ENCODE results near the gene PRIM1. TPM values are rescaled to one million over a fixed set of nuclear protein-coding genes. Genes with fewer than 3 reads are reported as not detected.
A peak's percentile ranks its signal among the peaks of the same experiment; 100 is the strongest.

The PRIM1 gene
- total and polyA plus RNA-seq, 12 donors = 0.78 to 9.1 (median 4.3) TPM

DNA sequence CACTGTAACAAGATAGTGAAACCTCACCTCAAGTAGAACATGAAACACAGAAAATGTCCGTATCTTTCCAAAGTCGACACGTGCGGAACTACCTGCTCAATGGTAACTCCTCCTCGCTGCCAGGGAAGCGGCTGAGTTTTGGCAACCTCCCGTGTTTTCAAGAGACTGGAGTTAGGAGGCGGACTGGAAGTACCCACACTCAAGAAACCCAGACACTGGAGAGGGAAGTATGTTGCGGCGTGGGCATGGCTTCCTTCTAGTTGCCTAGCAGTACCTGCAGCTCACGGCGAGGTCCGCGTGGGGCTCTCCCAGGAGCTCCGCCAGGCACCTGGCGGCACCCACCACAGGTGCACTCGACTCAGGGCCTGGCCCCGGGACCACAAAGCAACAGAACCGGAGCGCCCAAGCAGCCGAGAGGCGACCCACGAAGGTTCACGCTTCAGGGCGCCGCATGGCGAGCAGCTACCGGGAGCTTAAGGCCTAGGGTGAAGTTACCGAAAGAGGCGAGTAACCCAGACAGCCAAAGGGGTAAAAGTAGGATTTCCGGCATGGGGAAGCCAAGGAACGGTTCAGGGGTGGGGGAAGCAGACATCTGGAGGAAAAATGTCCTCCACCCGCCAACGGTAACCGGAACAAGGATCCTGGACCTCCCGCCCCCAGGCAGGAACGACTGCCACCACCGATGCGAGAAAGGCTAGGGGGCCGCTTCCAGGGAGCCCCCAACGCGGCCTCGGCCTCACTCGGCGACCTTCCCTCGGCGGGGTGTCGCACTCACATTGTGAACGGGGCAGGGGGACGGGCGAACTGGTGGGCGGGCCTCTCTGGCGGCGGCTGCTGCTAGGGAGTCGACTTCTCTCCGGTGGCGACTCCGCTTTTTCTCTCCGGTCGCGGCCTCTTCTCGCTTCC lies 64.6 kb downstream of the PRIM1 start:
- intact Hi-C loops (cut with DNase I) = loop anchor here in 1 of 2 donors (5.0 kb wide), 1 partner anchor 55 kb away; the partner anchor contains the start of gene BAZ2A
- Histone ChIP-seq H3K4me3 (peak overlapping the region; percentile 6 to 95 (median 90)), H3K27me3 (no peaks in the 10 kb centered on the region), H3K9me3 (replicated peaks in 1 of 3) (no peaks in the 10 kb centered on the region), H3K27ac (peak overlapping the region; percentile 92 to 100 (median 99)), H3K36me3 (replicated peaks in 1 of 2) (no peaks in the 10 kb centered on the region), H3K4me1 (replicated peaks in 1 of 2) (peaks cover 31 to 39% of the 10 kb centered on the region in 2 donors)
- DNase-seq = peak; percentile 60 to 83 (median 69)
- TF ChIP-seq POLR2A (IDR thresholded peaks at IDR 0.05) = peak in 1 of 2 donors; percentile 31
- peak in 1 of 6 experiments; percentile 2 for TF ChIP-seq CTCF (IDR thresholded peaks at IDR 0.05)
- 0 to 1% (median 0%) methylated on average over 21 to 62 of the region's 62 CpGs for WGBS, 4 donors

GRCh38 chr12:56684745-56685359 lies 67.3 kb downstream of the PRIM1 start:
- Histone ChIP-seq H3K4me3 (peak overlapping the region in 1 of 4 donors; percentile 94), H3K27ac (peak overlapping the region; percentile 46 to 100 (median 53)), H3K27me3 (no peaks in the 10 kb centered on the region), H3K9me3 (replicated peaks in 1 of 3) (no peaks in the 10 kb centered on the region), H3K36me3 (replicated peaks in 1 of 2) (peaks cover 0 to 9% of the 10 kb centered on the region in 2 donors), H3K4me1 (replicated peaks in 1 of 2) (peaks cover 31 to 60% of the 10 kb centered on the region in 2 donors)
- intact Hi-C loops (cut with DNase I) = loop anchor here in 1 of 2 donors (5.0 kb wide), 1 partner anchor 53 kb away; the partner anchor contains the start of gene BAZ2A
- DNase-seq = peak in 1 of 7 donors; percentile 48
- TF ChIP-seq CTCF (IDR thresholded peaks at IDR 0.05) = no peak
- no peak for TF ChIP-seq POLR2A (IDR thresholded peaks at IDR 0.05)
- 15 to 28% (median 17%) methylated on average over 8 of the region's 8 CpGs for WGBS, 4 donors

DNA sequence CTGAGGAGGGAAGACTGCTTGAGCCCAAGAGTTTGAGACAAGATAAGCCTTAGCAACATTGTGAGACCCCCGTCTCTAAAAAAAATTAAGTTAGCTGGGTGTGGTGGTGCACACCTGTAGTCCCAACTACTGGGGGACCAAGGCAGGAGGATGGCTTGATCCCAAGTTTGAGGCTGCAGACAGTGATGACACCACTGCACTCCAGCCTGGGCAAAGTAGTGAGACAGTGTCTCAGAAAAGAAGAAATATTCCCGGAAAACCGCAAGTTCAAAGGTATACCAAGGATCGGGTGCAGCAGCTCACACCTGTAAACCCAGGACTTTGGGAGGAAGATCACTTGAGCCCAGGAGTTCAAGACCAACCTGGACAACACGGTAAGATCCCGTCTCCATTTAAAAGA lies 69.8 kb downstream of the PRIM1 start:
- Histone ChIP-seq H3K27ac (no peak overlapping the region), H3K4me3 (no peak overlapping the region), H3K9me3 (replicated peaks in 1 of 3) (no peaks in the 10 kb centered on the region), H3K36me3 (replicated peaks in 1 of 2) (peaks cover 0 to 9% of the 10 kb centered on the region in 2 donors), H3K4me1 (replicated peaks in 1 of 2) (peaks cover 22 to 80% of the 10 kb centered on the region in 2 donors), H3K27me3 (no peaks in the 10 kb centered on the region)
- intact Hi-C loops (cut with DNase I) = no loop called here
- peak in 2 of 7 donors; percentile 7 to 30 for DNase-seq
- no peak for TF ChIP-seq POLR2A (IDR thresholded peaks at IDR 0.05)
- no peak for TF ChIP-seq CTCF (IDR thresholded peaks at IDR 0.05)
- 84 to 94% (median 90%) methylated on average over 6 of the region's 6 CpGs for WGBS, 4 donors

Other genes with a start within 250 kb of the PRIM1 start
- 10 to 100 TPM in 8 of 9 donors, 1 to 10 TPM in 1; 9.6 to 41.5 (median 24.0) TPM for gene RBMS2, start 230.5 kb downstream of the PRIM1 start, total RNA-seq
- gene RBMS2, start 230.5 kb downstream of the PRIM1 start, polyA plus RNA-seq = 10 to 100 TPM in 2 of 3 donors, 1 to 10 TPM in 1; 7.6 to 20.9 (median 11.3) TPM
- 10 to 100 TPM; 25.5 to 96.0 (median 79.7) TPM for gene BAZ2A, start 122.0 kb downstream of the PRIM1 start, total RNA-seq
- 100 to 1,000 TPM in 1 of 3 donors, 10 to 100 TPM in 2; 21.9 to 115 (median 65.2) TPM for gene BAZ2A, start 122.0 kb downstream of the PRIM1 start, polyA plus RNA-seq
- gene ATP5F1B, start 106.3 kb downstream of the PRIM1 start, total RNA-seq = 1,000 to 10,000 TPM in 1 of 9 donors, 100 to 1,000 TPM in 8; 512 to 1,073 (median 830) TPM
- gene ATP5F1B, start 106.3 kb downstream of the PRIM1 start, polyA plus RNA-seq = 1,000 to 10,000 TPM in 1 of 3 donors, 100 to 1,000 TPM in 2; 306 to 1,296 (median 573) TPM
- gene PTGES3, start 64.0 kb downstream of the PRIM1 start, total RNA-seq = 100 to 1,000 TPM in 5 of 9 donors, 10 to 100 TPM in 4; 47.3 to 171 (median 106) TPM
- 100 to 1,000 TPM in 1 of 3 donors, 10 to 100 TPM in 2; 49.1 to 296 (median 68.1) TPM for gene PTGES3, start 64.0 kb downstream of the PRIM1 start, polyA plus RNA-seq
- 1,000 to 10,000 TPM in 5 of 9 donors, 100 to 1,000 TPM in 4; 757 to 1,597 (median 1,185) TPM for gene NACA, start 27.0 kb downstream of the PRIM1 start, total RNA-seq
- gene NACA, start 27.0 kb downstream of the PRIM1 start, polyA plus RNA-seq = 1,000 to 10,000 TPM; 1,445 to 1,809 (median 1,599) TPM
- 1 to 10 TPM in 8 of 9 donors, not detected in 1; 1.1 to 7.2 (median 2.2) TPM for gene HSD17B6, start 11.0 kb upstream of the PRIM1 start, total RNA-seq
- gene HSD17B6, start 11.0 kb upstream of the PRIM1 start, polyA plus RNA-seq = 1 to 10 TPM in 2 of 3 donors, under 1 TPM in 1; 0.37 to 5.3 (median 2.5) TPM
- gene SDR9C7, start 182.1 kb upstream of the PRIM1 start, total RNA-seq = under 1 TPM in 1 of 9 donors, not detected in 8; 0.06 TPM
- not detected for gene SDR9C7, start 182.1 kb upstream of the PRIM1 start, polyA plus RNA-seq
- under 1 TPM in 8 of 9 donors, not detected in 1; 0.32 to 0.72 (median 0.49) TPM for gene RDH16, start 205.3 kb upstream of the PRIM1 start, total RNA-seq
- 1 to 10 TPM in 1 of 3 donors, under 1 TPM in 2; 0.05 to 1.1 (median 0.61) TPM for gene RDH16, start 205.3 kb upstream of the PRIM1 start, polyA plus RNA-seq